HG03025 (cell line): ENCODE results near the gene HSPA1B.

Experiments
- ATAC-seq: cut with Tn5 transposase; IDR thresholded peaks from one replicate; pipeline ENCODE4 v1.9.1; 2021; ENCODE audit warnings: mild to moderate bottlenecking, moderate library complexity; ENCODE audit not compliant: unreplicated experiment, low FRiP score

HSPA1B gene

DNA sequence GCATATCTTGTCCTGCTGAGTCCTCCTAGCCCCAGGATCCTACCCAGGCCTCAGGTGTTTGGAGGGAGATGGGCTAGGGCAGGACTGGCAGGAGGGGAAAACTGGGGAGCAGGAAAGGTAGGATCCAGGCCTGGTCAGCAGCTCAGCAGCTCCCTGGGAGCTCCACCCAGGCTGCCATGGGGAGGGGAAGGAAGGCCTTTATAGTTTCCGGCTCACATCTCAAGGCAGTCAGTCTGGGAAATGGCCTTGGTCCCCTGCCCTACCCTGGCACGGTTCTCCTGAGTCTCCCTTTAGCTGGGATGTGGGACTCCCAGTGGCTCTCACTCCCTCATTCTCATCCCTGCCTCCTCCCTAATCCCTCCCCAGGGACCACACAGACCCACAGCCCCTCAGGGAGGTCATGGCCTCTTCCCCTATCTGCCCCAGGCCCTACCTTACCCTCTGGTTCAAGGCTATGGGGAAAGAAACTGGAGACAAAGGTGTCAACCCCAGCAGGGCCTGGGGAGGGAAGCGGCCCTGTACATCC lies 49.6 kb downstream of the HSPA1B start:
- ATAC-seq, result no peak

DNA sequence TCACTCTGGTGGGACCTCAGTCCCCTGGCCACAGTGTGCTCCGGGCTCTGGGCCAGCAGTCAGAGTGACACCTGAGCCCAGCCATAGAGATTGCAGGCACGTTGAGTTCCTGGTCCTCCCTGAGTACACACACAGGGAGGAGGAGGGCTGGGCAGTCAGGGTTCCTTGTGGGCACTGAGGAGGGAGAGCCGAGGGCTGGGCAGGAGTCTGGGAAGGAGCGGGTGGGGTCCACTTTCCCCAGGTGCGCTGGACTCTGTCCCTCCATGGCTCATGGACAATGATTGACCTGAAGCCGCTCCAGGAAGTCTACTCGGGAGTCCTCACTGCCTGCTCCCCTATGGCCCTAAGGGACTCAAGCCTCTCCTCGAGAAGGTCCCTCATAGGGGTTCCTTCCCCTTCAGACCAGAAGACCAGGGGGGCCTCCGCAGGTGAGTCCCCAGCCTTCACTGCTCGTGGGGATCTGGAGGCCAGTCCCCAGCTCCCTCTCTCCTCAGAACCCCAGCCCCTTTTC lies 50.2 kb downstream of the HSPA1B start:
- no peak for ATAC-seq

GRCh38 chr6:31878222-31878621 lies 50.7 kb downstream of the HSPA1B start:
- ATAC-seq, result no peak

DNA sequence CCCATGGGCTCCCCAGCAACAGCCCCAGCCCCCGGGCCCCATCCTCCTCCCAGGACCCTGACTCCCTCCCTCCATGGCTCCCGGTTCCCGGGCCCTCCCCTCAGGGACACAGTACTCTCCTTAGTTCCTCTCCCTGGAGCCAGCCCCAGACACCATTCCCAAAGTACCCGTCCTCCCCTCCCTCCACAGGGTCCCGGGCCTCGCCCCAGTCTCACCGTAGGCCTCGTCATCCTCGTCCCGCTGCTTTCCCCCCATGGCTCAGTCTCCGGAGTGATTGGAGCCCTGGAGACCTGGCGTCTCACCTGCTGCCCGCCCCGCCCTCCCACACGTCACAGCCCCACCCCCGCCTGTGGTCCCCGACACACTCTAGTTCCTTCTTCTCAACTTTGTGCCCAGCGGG lies 51.2 kb downstream of the HSPA1B start, which contains the start of gene SLC44A4:
Gene SLC44A4 (minus strand): TSS at position 272 of the 400 bp plus-strand sequence. CDS start 17 bp downstream, at position 255.
- ATAC-seq, result no peak

DNA sequence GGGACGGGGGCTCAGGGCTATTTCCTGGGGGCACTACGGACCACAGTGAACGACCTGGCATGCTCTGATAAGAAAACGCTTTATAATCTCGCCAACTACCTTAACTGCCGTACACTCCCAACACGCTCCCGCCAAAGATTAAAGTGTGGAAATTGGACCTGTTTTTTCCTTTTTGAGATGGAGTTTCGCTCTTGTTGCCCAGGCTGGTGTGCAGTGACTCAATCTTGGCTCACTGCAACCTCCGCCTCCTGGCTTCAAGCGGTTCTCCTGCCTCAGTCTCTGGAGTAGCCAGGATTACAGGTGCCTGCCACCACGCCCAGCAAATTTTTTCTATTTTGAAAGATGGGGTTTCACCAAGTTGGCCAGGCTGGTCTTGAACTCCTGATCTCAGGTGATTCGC lies 51.6 kb downstream of the HSPA1B start:
- no peak for ATAC-seq
